ENCODE measurements around the gene TPCN1. TPM values are rescaled to one million over a fixed set of nuclear protein-coding genes. Genes with fewer than 3 reads are reported as not detected.

TPCN1 gene
- total RNA-seq, 4 donors from 2014 or later = 27.6 to 82.3 (median 46.3) TPM

GRCh38 chr12:113298861-113299545 is 77.7 kb downstream of the TPCN1 start:
- TF ChIP-seq, protein P1, sequence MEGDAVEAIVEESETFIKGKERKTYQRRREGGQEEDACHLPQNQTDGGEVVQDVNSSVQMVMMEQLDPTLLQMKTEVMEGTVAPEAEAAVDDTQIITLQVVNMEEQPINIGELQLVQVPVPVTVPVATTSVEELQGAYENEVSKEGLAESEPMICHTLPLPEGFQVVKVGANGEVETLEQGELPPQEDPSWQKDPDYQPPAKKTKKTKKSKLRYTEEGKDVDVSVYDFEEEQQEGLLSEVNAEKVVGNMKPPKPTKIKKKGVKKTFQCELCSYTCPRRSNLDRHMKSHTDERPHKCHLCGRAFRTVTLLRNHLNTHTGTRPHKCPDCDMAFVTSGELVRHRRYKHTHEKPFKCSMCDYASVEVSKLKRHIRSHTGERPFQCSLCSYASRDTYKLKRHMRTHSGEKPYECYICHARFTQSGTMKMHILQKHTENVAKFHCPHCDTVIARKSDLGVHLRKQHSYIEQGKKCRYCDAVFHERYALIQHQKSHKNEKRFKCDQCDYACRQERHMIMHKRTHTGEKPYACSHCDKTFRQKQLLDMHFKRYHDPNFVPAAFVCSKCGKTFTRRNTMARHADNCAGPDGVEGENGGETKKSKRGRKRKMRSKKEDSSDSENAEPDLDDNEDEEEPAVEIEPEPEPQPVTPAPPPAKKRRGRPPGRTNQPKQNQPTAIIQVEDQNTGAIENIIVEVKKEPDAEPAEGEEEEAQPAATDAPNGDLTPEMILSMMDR (IDR thresholded peaks at IDR 0.05; ENCODE audit: low read depth) = no peak

DNA sequence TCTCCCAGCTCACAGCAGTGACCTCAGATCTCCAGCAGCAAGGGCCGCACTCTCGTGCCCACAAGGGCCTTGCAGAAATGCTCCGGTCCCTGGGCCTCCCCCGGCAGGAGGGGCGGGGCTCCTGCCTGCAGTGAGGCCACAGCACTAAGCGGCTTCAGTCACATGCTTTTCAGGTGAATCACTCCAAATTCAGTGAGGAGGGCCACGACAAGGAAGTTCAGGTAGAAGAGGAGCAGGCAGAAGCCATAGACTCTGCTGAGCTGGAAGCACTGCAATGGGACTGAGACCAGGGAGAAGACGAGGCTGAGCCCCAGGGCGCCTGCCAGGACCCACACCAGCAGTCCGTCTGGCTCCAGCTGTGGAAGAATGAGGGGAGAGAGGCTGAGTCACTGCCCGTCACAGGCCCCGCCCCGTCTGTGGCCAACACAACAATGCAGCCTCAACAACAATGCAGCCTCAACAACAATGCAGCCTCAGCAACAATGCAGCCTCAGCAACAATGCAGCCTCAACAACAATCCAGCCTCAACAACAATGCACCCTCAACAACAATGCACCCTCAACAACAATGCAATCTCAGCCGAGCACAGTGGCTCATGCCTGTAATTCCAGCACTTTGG is 78.5 kb downstream of the TPCN1 start:
- TF ChIP-seq, protein P1 (IDR thresholded peaks at IDR 0.05; ENCODE audit: low read depth) = no peak

GRCh38 chr12:113301811-113302210 is 80.5 kb downstream of the TPCN1 start:
- TF ChIP-seq, protein P1 (IDR thresholded peaks at IDR 0.05; ENCODE audit: low read depth) = no peak

- TF ChIP-seq, protein P1 (IDR thresholded peaks at IDR 0.05; ENCODE audit: low read depth) = no peak
These were observed 81.2 kb downstream of the TPCN1 start for GRCh38 chr12:113302466-113302865.

DNA sequence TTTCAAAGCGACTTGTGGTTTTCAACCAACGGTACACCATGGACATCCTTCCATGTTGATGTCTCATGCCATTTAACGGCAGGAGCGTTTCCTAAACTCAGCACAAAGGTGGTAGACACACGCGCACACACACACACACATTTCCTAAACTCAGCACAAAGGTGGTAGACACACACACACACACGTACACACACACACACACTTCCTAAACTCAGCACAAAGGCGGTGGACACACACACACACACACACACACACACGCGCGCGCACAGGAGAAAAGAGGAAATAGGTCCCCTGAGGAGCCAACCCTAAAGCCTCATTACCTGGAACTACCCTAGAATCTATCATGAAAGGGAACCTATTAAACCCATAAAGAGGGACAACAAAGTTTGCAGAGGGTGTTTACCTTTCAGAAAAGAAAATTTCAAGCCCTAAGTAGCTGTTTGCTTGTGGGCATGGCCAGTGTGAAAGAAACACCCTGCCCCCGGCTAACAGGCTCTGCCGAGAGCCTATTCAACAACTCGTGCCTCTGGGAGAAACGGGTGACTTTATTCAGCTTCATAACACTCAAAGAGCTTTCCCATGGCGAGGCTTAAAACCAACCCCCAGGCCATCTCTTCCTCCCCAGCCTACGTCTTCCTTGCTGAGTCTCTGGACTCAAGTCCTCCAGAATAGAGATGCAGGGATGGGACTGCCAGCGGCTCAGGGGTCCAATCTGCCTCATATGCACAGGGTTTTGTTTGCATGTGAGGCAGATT is 81.8 kb downstream of the TPCN1 start:
- TF ChIP-seq, protein P1 (IDR thresholded peaks at IDR 0.05; ENCODE audit: low read depth) = no peak

GRCh38 chr12:113305281-113305856 is 84.1 kb downstream of the TPCN1 start:
- TF ChIP-seq, protein P1 (IDR thresholded peaks at IDR 0.05; ENCODE audit: low read depth) = no peak

DNA sequence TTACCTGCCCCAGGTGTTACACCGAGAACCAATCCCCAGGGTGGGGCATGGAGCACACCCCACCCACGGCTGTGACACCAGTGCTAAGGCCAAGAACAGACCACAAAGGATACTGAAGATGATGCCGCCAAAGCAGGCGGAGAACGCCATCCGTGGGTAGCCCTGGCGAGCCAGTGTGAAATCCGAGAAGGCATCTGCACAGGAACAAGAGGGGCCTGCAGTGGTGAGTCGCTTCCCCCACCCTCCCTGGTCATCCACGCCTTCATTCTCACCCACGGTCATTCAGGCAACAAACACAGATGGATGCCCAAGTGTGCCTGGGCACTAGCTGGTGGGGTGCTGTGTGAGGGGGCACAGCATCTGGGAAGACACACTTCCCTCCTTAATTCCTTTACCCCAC is 85.1 kb downstream of the TPCN1 start:
- TF ChIP-seq, protein P1 (IDR thresholded peaks at IDR 0.05; ENCODE audit: low read depth) = no peak

All from subcutaneous adipose tissue (tissue), 4 donors.